ENCODE results near the gene SCD5. TPM values are rescaled to one million over a fixed set of nuclear protein-coding genes. Genes with fewer than 3 reads are reported as not detected.

The SCD5 gene
- polyA plus RNA-seq, 3 donors, result 33.8 to 46.9 (median 40.1) TPM

DNA sequence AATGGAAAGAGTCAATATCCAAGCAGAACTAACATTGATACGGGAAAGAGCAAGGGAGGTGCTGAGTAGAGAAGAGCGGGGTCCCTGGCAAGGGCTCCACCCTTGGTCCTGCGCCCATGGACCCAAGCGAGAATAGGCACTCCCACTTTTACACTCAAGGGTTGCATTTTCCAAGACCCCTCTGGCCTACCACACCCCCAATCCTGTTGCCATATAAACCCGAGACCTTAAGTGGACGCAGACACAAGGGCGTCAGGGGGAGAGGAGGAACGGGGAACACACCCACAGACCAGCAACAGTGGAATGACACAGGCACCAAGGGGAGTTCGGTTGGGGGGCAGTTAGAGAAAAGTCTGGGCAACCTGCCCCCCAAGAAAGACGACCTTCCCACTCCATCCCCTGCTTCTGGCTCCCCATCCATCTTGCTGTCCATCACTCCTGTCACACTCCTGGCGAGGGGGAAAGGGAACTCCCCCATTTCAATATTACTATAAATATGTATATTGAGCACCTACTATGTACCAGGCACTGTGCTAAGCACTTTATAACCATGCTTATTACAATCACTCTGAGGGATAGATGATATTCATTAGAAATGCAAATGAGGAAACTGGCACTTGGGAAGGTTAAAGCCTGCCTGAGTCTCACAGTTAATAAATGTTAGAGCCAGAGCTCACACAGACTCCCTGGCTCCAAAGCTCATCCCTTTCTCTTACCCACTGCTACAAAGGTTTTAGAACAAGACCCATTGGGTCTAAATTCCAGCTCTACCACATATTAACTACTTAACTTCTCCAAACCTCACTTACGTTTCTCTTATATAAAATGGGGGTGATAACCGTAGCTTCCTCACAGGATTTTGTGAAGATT, 51.7 kb downstream of the SCD5 start:
- DNase-seq (ENCODE audit: extremely low read depth in 1 of 11, low read depth in 9 of 11, low spot score in 4 of 11), result no peak

DNA sequence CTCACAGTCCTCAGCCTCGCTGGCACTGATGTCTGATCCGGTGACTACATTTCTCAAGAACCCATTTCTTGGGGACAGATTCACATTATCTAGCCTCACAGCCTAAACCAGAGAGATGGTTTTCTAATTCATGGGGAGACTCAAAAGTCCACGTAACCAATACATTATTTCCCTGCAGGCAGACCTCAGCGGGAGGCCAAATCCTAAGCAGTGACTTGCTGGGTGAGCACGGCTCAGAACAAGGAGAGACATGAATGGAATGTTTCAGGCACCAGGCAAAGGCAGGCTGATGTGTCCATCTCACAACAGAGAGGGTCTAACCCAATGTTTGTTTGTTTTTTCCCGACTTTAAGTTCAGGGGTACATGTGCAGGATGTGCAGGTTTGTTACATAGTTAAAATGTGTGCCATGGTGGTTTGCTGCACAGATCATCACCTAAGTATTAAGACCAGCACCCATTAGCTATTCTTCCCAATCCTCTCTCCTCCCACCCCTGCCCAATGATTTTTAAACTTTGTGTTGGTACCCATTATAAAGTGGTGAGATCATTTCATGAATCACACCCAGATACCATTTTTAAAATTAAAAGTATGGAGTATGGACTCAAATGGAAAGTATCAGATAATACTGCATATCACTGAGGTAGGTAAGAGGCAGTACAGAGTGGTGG, 53.3 kb downstream of the SCD5 start:
- DNase-seq (ENCODE audit: extremely low read depth in 1 of 11, low read depth in 9 of 11, low spot score in 4 of 11), result no peak

DNA sequence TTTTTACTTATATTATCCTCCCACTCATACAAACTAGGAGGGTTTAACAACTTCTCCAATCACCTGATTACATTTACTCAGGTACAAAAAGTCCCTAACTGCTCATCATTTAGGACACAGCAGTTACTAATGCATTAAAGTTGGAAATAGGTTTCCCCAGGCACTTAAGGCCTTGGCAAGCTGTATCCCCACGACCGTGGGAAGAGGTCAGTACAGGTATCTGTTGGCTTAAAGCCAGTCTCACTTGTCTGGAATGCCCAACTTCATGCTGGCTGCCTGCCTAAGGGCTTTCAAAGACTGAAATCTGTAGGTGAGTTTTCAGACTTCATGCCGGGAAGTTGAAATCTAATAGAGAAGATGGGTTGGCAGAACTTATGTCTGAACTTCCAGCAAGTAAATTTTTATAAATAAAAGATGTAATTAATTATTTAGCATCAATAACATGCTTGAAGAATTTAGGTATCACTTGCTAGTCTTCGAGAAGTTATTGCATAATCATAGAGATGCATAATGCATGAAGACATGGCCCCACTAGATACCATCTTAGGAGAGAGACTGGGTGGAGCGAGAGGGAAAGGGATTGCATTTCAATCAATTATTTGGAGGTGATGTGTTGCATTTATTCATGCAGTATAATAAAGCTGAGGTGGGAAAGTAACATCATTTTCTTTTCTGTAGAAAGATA, 54.2 kb downstream of the SCD5 start:
- no peak for DNase-seq (ENCODE audit: extremely low read depth in 1 of 11, low read depth in 9 of 11, low spot score in 4 of 11)

DNA sequence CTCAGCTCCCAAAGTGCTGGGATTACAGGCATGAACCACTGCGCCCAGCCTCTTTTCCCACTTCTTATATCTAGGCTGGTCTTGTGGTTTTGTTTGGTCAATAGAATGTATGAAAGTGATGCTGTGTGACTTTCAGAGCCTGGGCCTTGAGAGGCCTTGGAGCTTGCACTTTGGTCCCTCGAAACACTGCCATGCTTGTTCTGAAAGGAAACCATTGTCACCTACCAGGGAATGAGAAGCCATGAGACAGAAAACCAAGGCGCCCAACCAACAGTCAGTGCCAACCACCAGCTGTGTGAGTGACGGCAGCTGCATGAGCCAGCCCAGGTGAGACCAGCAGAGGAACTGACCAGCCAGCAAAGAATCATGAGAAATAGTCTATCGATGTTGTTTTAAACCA, 57.4 kb downstream of the SCD5 start:
- DNase-seq (ENCODE audit: extremely low read depth in 1 of 11, low read depth in 9 of 11, low spot score in 4 of 11), result no peak

DNA sequence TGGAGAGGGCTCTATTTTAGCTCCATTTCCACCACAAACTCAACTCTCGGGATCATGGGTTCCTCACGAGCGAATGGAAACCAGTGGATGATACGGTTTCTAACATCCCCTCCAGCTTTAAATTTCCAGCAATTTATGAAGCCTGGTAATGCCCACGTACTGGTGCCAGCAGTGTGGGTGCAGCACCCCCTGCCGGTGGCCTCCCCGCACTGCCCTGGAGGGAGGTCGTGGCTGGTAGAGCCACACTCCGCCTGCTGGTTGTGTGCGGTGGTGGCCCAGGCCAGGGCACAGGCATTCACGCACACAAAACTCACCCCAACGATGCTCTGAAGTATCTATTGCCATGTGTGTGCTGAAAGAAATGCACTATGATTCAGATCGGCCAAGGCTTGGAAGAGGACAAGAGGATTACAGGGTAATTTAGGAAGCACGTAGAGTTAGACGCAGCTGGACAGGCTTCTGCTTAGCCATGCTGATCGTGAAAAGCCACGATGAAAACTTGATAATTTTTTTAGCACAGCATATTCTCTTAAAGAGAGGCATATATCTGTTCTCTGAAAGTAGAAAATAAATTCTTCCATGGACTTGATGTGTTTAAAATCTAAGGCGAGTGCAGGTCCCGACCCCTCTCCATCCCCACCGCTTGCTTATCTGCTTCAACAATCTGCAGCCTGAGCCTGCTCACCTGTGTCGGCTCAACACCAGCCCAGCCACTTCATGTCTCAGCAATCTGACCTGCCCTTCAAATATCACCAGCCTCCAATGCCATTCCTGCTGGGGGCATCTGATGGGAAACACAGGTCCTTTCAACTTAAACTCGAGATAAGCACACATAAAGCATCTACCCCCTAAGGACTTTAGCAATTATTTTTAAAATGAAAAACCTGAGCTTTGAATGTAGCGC, 59.1 kb downstream of the SCD5 start:
- DNase-seq (ENCODE audit: extremely low read depth in 1 of 11, low read depth in 9 of 11, low spot score in 4 of 11), result no peak

DNA sequence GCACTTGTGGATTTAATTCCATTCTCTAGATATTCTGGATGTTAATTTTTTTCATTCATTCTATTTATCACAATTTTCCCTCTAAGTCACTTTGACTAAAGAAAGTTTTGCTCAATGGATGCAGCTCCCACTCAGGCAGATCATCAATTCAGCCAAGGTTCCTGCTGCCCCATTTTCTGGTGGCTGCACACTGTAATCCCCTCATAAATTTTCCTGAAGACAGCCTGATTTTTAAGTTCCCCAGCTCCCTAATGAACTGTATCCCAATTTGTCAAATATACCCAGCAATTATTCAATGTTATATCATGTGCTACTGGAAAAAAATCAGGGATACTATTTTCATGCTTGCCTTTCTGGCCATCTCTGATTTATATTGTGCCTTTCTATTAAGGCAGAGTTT, 61.2 kb downstream of the SCD5 start:
- DNase-seq (ENCODE audit: extremely low read depth in 1 of 11, low read depth in 9 of 11, low spot score in 4 of 11), result no peak

GRCh38 chr4:82733636-82734035, 65.0 kb downstream of the SCD5 start:
- DNase-seq (ENCODE audit: extremely low read depth in 1 of 11, low read depth in 9 of 11, low spot score in 4 of 11), result no peak

DNA sequence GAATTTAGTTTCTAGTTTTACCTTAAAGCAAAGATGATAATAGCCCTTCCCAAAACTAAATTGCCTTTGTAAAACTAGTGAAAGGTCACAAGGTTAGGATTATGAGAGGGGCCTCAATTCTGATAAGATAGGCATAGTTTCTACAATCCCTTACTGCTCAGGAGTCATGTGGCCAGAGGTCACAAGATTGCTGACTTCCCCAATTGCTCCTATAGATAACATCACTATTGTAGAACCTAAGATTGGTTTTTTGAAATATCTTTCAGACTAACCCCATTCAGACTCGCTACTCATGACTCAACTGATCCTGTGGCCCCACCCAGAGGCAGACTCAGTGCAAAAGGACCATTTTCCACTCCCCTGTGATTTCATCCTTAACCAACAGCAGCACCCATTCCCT, 70.3 kb downstream of the SCD5 start:
- DNase-seq (ENCODE audit: extremely low read depth in 1 of 11, low read depth in 9 of 11, low spot score in 4 of 11), result no peak

GRCh38 chr4:82726596-82726995, 72.0 kb downstream of the SCD5 start:
- no peak for DNase-seq (ENCODE audit: extremely low read depth in 1 of 11, low read depth in 9 of 11, low spot score in 4 of 11)

DNA sequence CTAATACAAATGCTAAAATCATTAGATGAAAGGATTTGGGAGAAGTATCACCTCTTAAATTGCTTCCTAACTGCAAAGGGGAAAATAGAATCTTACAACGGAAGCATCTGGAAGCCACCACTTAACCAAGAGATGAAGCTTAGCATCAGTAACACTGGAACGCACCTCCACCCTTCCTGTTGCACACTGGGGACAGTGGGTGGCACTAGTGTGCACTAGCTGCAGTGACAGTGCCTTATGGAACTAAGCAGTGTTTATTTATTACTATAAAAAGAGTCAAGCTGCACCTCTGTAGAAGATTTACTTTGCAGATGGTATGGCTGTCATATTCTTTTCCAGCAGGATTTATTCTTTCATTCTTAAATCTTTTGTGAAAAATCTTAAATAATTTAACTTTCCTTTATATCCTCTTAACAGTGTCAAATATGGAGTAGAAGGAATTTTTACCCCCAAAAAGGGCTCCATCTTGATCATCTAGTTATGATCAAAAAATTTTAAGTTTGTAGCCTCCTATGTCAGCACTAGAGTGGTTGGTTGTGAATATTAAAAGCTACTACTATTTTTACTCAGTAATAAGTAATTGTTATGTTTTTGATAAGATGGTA, 76.7 kb downstream of the SCD5 start:
- no peak for DNase-seq (ENCODE audit: extremely low read depth in 1 of 11, low read depth in 9 of 11, low spot score in 4 of 11)

- DNase-seq (ENCODE audit: extremely low read depth in 1 of 11, low read depth in 9 of 11, low spot score in 4 of 11), result no peak
These were observed 80.2 kb downstream of the SCD5 start for GRCh38 chr4:82718162-82718940.

GRCh38 chr4:82715731-82716617, 82.6 kb downstream of the SCD5 start:
- no peak for DNase-seq (ENCODE audit: extremely low read depth in 1 of 11, low read depth in 9 of 11, low spot score in 4 of 11)

DNA sequence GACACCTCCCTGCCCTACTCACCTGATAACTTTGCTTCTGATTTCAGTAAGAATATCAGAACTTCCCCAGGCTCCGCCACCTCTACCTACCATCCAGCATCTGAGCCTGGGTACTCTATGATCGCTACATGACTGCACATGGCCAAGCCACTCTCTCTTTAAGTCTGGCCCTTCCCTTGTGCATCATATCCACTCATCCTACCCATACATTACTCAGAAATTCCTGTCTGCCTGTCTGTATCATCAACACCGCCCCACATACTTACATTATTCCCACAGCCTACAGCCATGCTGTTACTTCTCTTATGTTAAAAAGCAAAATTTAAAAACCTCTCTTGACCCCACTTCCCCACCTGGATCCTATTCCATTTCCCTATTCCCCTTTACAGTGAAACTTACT, 84.7 kb downstream of the SCD5 start:
- no peak for DNase-seq (ENCODE audit: extremely low read depth in 1 of 11, low read depth in 9 of 11, low spot score in 4 of 11)

GRCh38 chr4:82712561-82712960, 86.0 kb downstream of the SCD5 start:
- no peak for DNase-seq (ENCODE audit: extremely low read depth in 1 of 11, low read depth in 9 of 11, low spot score in 4 of 11)

- no peak for DNase-seq (ENCODE audit: extremely low read depth in 1 of 11, low read depth in 9 of 11, low spot score in 4 of 11)
These were observed 87.3 kb downstream of the SCD5 start for GRCh38 chr4:82711158-82711785.

DNA sequence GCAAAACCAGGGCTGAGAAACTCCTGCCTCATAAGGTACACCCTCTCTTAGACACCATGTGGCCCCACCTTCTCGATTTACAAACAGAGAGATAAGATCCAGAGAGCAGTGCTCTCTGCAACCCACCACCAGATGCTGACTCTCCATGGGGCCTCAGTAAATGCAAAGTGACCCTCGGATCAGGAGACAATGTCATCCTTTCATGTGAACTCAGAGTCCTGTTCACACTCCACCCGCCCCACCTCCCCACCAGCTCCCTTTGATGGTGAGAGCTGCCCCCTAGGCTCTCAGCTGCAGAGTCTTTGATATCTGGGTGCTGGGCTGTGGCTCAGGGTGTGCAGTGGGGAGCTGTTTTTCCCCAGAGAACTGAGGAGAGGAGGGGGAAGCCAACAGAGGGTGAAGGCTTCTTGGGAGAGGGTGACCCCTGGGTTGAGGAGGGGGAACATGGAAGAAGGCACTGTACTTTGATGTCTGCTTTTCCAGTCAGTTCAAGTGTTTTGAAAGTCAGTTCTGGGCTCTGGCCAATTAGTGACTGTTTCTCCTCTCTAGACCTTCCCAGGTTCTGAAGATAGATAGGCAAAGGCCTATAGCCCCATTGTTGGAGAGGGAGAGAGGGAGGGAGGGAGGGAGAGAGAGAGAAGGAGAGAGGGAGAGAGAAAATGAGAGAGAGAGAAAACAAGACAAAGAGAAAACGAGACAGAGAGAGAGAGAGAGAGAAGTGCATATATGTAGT, 88.2 kb downstream of the SCD5 start:
- no peak for DNase-seq (ENCODE audit: extremely low read depth in 1 of 11, low read depth in 9 of 11, low spot score in 4 of 11)

All from renal cortex interstitium (tissue), 11 donors.